GM19240 (cell line): ENCODE data around the gene HMGA1.
"Not testable (repeated sequence)": the region's sequence is repeated elsewhere in the genome, so short reads cannot be mapped to it uniquely, and the experiment has no call there.

Source experiments
- DNase-seq: peaks from one replicate; pipeline ENCODE4 v3.0.0; 2011; ENCODE audit warnings: low spot score; ENCODE audit not compliant: insufficient read length

Gene HMGA1

DNA sequence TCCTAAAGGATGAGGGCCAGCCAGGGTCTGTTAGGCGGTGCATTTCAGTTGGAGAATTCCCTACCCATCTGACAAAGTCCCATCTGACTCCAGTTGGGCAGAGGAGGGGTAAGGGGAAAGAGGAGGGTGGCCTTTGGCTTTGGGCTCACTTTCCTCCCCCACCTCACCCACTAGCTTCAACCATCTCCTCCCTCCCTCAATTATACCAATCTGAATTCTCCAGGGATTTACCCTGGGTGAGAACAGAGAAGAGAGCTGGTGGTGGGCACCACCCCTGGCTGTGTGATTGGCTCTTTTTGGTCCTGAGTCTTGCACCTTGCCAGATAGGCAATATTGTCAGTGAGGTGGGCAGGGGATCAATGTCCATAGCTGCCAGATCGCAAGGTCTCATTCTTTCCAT lies 3.2 kb downstream of the HMGA1 start:
- DNase-seq, result no peak

- no peak for DNase-seq
Measured at GRCh38 chr6:34240329-34241248, 3.9 kb downstream of the HMGA1 start.

GRCh38 chr6:34241351-34242215 lies 4.9 kb downstream of the HMGA1 start:
- DNase-seq, result no peak

DNA sequence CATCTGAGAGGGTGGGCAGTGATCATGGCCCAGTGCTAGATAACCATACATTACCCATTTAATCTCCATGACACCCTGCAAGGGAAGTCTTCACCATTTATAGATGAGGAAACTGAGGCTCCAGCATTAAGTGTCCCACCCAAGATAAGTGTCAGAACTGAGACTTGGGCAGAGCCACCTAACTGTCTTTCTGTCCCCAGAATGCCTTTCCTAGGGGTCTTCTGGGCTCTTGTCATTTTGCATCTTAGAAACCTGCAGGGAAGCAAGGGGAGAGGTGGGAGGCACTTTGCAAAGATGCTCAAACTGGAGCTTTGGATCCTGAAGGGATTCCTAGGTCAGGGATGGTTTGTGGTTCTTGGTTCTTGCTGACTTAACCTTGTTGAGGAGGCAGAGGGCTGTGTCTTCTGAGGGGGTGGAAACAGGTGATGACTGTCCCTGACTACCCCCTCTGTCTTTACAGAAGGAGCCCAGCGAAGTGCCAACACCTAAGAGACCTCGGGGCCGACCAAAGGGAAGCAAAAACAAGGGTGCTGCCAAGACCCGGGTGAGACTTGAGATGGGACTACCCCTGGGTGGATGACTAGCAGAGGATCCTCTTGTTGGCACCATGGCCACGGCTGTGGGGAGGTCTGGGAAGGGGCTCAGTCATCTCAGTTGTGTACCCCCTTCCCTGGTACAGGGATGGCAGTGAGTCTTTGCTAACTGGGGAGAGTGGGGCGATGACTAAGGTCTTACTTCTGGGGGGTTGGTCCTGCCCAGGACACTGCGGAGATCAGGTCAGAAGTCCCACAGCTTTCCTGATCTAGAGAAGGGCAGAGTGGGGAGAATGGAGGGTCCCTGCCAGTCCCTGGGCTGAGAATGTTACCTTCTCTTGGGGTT lies 5.8 kb downstream of the HMGA1 start:
- no peak for DNase-seq

- no peak for DNase-seq
Measured at GRCh38 chr6:34243131-34243771, 6.6 kb downstream of the HMGA1 start.

- DNase-seq, result no peak
Measured at GRCh38 chr6:34243901-34244884, 7.5 kb downstream of the HMGA1 start.

- not testable (repeated sequence) for DNase-seq
Measured at GRCh38 chr6:34245032-34245760, 8.5 kb downstream of the HMGA1 start.

DNA sequence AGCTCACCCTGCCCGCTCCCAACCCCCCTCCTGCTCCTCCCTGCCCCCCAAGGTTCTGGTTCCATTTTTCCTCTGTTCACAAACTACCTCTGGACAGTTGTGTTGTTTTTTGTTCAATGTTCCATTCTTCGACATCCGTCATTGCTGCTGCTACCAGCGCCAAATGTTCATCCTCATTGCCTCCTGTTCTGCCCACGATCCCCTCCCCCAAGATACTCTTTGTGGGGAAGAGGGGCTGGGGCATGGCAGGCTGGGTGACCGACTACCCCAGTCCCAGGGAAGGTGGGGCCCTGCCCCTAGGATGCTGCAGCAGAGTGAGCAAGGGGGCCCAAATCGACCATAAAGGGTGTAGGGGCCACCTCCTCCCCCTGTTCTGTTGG lies 9.1 kb downstream of the HMGA1 start:
- DNase-seq, result not testable (repeated sequence)

DNA sequence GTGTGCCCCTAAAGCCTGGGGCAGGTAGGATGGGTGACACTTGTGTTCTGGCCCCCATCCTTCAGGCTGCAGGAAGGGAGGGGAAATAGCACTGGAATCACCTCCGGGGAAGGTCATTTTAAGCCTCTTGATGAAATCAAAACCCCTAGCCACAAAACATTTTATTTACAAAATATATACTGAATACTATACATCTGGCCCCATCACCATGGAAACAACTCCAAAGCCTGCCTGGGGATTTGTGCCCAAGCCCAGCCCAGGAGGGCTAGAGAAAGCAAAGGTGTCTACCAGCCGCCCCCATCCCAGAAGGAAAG lies 9.5 kb downstream of the HMGA1 start:
- DNase-seq, result no peak

- DNase-seq, result no peak
Measured at GRCh38 chr6:34246563-34247391, 10.1 kb downstream of the HMGA1 start.

- DNase-seq, result no peak
Measured at GRCh38 chr6:34247481-34248197, 11.0 kb downstream of the HMGA1 start.

DNA sequence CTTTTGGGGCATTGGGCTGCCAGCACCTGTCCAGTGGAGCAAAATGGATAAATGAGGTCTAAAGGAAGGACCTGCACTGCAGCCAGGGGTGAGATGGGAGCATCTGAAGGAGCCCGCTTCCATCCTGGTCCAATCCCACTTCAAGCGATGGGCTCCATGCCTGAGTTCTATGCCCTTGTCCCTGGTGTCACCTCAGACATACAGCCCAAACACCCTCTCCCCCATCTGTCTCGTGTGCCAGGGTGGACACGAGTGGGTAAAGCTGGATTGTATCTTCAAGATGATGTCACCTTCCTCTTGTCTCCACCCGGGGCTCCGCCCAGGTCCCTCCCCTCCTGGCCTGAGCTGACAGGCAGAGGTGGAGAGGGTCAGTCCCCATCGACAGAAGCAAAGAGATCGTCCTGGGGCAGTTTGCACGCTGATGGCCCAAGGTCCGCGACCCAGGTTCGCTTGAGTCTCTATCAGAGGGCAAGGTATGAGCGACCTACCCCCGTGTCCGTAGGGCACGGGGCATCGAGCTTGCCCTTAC lies 11.6 kb downstream of the HMGA1 start:
- no peak for DNase-seq

DNA sequence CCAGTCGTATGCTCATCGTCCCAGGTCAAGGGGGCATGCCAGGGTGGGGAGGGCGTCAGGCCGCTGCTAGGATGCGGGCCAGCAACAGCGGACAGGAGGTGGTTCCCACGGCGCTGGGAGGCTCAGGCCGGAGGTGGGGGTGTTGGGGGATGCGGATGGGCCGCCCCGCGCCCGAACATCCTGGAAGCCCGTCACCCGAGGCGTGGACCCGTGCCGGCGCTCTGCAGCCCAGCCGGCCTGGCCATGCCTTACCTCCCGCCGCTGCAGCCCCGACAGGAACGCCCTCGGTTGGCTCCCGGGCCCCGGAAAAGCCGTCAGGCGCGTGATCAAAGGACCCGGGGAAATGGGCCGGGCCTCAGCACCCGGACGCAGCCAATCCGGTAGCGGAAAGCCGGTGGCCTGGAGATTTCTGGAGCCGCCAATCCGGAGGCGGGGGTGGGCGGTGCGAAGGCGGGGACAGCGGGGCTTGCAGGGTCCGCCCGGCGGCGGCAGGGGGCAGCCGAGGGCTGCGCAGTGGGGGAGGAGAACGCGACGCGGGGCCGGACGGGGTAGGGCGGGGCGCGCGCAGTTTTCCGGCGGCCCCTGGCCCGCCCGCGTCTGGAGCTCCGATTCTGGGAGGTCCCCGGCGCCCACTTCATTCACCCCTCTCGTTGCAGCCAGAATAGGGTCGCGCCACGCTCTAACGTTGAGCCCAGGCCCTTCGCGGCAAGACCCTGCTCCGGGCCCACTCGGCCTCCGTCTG lies 12.2 kb downstream of the HMGA1 start, which contains the start of gene SMIM29:
SMIM29 (minus strand) TSS at position 280 of the 742 bp plus-strand sequence. CDS start 1,215 bp downstream, outside the sequence.
- DNase-seq, result peak; percentile 97

GRCh38 chr6:34249469-34250261 lies 13.0 kb downstream of the HMGA1 start:
- DNase-seq, result no peak

- DNase-seq, result not testable (repeated sequence)
Measured at GRCh38 chr6:34252395-34252794, 15.7 kb downstream of the HMGA1 start.
